Hepatocyte (in vitro differentiated cells): ENCODE results near the gene UNC13A. TPM values are rescaled to one million over a fixed set of nuclear protein-coding genes. Genes with fewer than 3 reads are reported as not detected.

Source experiments
- DNase-seq: peaks from one replicate; pipeline ENCODE4 v3.0.0-alpha.2; 2016; ENCODE audit warnings: low spot score
- H2AFZ ChIP-seq: fragments of 200-600 bp; sonication (generic); 2 replicates; pipeline ENCODE4 v1.6.0; 2016; ENCODE audit warnings: antibody characterized with exemption, mild to moderate bottlenecking
- H3K27ac ChIP-seq: fragments of 200-600 bp; sonication (generic); 2 replicates; pipeline ENCODE4 v1.5.1; 2016; ENCODE audit warnings: mild to moderate bottlenecking
- H3K27me3 ChIP-seq: fragments of 200-600 bp; sonication (generic); 2 replicates; pipeline ENCODE4 v1.6.1; 2016
- H3K36me3 ChIP-seq: fragments of 200-600 bp; sonication (generic); replicated peaks from 2 replicates; pipeline ENCODE4 v1.5.1; 2016; ENCODE audit warnings: low read depth; ENCODE audit not compliant: insufficient read depth
- H3K4me1 ChIP-seq: fragments of 200-600 bp; sonication (generic); 2 replicates; pipeline ENCODE4 v1.5.1; 2016; ENCODE audit warnings: mild to moderate bottlenecking, moderate library complexity; ENCODE audit not compliant: insufficient read depth
- H3K4me2 ChIP-seq: fragments of 200-600 bp; sonication (generic); 2 replicates; pipeline ENCODE4 v1.6.0; 2016
- H3K4me3 ChIP-seq: fragments of 200-600 bp; sonication (generic); 2 replicates; pipeline ENCODE4 v1.5.1; 2016; ENCODE audit warnings: mild to moderate bottlenecking
- H3K79me2 ChIP-seq: fragments of 200-600 bp; sonication (generic); 2 replicates; pipeline ENCODE4 v1.6.0; 2017; ENCODE audit warnings: mild to moderate bottlenecking
- H3K9me2 ChIP-seq: fragments of 200-600 bp; sonication (generic); replicated peaks from 2 replicates; pipeline ENCODE4 v1.6.0; 2017; ENCODE audit warnings: mild to moderate bottlenecking; ENCODE audit not compliant: insufficient read depth
- H3K9me3 ChIP-seq: fragments of 200-600 bp; sonication (generic); 2 replicates; pipeline ENCODE4 v1.5.1; 2016; ENCODE audit warnings: low read depth, mild to moderate bottlenecking
- H4K20me1 ChIP-seq: fragments of 200-600 bp; sonication (generic); 2 replicates; pipeline ENCODE4 v1.6.0; 2016; ENCODE audit warnings: mild to moderate bottlenecking; ENCODE audit not compliant: insufficient read depth, poor library complexity, severe bottlenecking
- EZH2 ChIP-seq: fragments of 200-600 bp; sonication (generic); IDR thresholded peaks from 2 replicates; pipeline ENCODE4 v1.6.1; 2016; ENCODE audit warnings: antibody characterized with exemption, mild to moderate bottlenecking, borderline replicate concordance
- EZH2phosphoT487 ChIP-seq: fragments of 200-600 bp; sonication (generic); IDR thresholded peaks from one replicate; pipeline ENCODE4 v1.6.1; 2018; ENCODE audit warnings: antibody characterized with exemption, mild to moderate bottlenecking, low read depth, moderate library complexity; ENCODE audit not compliant: unreplicated experiment, severe bottlenecking
- WGBS: methylation state at CpG from one replicate; pipeline ENCODE4 v1.1.6; 2016; ENCODE audit warnings: low lambda C conversion rate; ENCODE audit errors: missing lambda C conversion rate; 5-methylcytosine and 5-hydroxymethylcytosine counted together
- polyA plus RNA-seq: library from polyadenylated mRNA; unstranded; fragments of >200 nt; fragmentation: Nextera tagmentation; extraction: Ambion mirVana; gene quantifications from 2 replicates; pipeline ENCODE4 v1.2.1, GENCODE V29; 2016
- total RNA-seq: library from RNA; depleted of rRNA; stranded (reverse); fragments of >200 nt; gene quantifications from 2 replicates; pipeline ENCODE4 v1.2.3, GENCODE V29; 2014
- TF ChIP-seq, protein P1 (sequence below): fragments of 200-600 bp; sonication (generic); IDR thresholded peaks from 2 replicates; pipeline ENCODE4 v1.5.1; 2016; ENCODE audit warnings: antibody characterized with exemption, mild to moderate bottlenecking; ENCODE audit not compliant: poor library complexity

Gene UNC13A
- total and polyA plus RNA-seq, 2 experiments from 2014 or later, result 0.10 TPM; not detected in 1

DNA sequence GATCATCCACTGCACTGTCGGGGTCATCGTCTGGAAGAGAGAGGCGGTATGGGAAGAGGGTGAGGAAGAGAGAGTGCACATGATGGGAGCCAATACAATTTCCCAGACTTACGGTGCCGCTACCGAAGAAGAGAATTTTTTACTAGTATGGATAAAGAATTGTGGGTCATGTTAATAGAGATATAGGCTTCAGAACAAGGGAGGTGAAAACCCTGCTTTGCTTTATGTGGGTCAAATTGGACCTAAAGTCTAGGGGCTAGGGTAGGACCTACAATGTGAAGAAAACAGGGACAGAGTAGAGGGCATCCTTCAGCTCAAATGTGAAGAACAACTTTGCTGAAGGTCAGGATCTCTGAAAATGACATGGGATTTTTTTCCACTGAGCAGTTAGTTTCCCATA lies 29.9 kb downstream of the UNC13A start:
- Histone ChIP-seq H3K9me2 (no peaks in the 10 kb centered on the region), H3K36me3 (no peaks in the 10 kb centered on the region), H3K79me2 (no peaks in the 10 kb centered on the region), H2AFZ (no peak overlapping the region), H3K4me3 (no peak overlapping the region), H3K4me1 (no peaks in the 10 kb centered on the region), H3K9me3 (no peaks in the 10 kb centered on the region), H3K27ac (no peak overlapping the region), H3K4me2 (no peak overlapping the region), H3K27me3 (no peaks in the 10 kb centered on the region), H4K20me1 (no peaks in the 10 kb centered on the region)
- TF ChIP-seq EZH2, result no peak
- TF ChIP-seq EZH2phosphoT487, result no peak
- TF ChIP-seq, protein P1, sequence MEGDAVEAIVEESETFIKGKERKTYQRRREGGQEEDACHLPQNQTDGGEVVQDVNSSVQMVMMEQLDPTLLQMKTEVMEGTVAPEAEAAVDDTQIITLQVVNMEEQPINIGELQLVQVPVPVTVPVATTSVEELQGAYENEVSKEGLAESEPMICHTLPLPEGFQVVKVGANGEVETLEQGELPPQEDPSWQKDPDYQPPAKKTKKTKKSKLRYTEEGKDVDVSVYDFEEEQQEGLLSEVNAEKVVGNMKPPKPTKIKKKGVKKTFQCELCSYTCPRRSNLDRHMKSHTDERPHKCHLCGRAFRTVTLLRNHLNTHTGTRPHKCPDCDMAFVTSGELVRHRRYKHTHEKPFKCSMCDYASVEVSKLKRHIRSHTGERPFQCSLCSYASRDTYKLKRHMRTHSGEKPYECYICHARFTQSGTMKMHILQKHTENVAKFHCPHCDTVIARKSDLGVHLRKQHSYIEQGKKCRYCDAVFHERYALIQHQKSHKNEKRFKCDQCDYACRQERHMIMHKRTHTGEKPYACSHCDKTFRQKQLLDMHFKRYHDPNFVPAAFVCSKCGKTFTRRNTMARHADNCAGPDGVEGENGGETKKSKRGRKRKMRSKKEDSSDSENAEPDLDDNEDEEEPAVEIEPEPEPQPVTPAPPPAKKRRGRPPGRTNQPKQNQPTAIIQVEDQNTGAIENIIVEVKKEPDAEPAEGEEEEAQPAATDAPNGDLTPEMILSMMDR, result no peak
- no peak for DNase-seq
- WGBS, result 81% methylated on average over 6 of the region's 6 CpGs

DNA sequence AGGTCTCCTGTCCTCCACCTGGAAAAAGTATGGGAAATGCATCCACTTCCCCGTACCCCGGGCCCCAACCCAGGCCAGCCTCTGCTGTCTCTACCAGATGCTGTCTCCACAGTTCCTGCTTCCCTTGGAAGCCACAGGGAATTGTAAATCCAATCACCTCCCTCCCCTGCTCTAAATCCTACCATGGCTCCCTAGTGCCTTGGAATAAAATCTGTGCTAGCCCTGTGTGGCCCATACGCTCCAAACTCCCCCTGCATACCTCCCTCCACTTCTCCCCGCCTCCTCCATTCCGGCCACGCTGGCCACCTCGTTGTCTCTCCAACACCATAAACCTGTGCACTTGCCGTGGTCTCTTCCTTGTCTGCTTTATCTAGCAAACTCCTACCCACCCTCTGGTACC lies 31.2 kb downstream of the UNC13A start:
- H3K4me3 ChIP-seq, result no peak overlapping the region
- no peak overlapping the region for H3K27ac ChIP-seq
- no peaks in the 10 kb centered on the region for H4K20me1 ChIP-seq
- no peak overlapping the region for H3K4me2 ChIP-seq
- H3K36me3 ChIP-seq, result no peaks in the 10 kb centered on the region
- TF ChIP-seq EZH2 (no peak), EZH2phosphoT487 (no peak)
- TF ChIP-seq, protein P1, result no peak
- H3K79me2 ChIP-seq, result no peaks in the 10 kb centered on the region
- H3K9me3 ChIP-seq, result no peaks in the 10 kb centered on the region
- no peaks in the 10 kb centered on the region for H3K27me3 ChIP-seq
- DNase-seq, result no peak
- H2AFZ ChIP-seq, result no peak overlapping the region
- WGBS, result 94% methylated on average over 8 of the region's 8 CpGs
- no peaks in the 10 kb centered on the region for H3K9me2 ChIP-seq
- H3K4me1 ChIP-seq, result no peaks in the 10 kb centered on the region

DNA sequence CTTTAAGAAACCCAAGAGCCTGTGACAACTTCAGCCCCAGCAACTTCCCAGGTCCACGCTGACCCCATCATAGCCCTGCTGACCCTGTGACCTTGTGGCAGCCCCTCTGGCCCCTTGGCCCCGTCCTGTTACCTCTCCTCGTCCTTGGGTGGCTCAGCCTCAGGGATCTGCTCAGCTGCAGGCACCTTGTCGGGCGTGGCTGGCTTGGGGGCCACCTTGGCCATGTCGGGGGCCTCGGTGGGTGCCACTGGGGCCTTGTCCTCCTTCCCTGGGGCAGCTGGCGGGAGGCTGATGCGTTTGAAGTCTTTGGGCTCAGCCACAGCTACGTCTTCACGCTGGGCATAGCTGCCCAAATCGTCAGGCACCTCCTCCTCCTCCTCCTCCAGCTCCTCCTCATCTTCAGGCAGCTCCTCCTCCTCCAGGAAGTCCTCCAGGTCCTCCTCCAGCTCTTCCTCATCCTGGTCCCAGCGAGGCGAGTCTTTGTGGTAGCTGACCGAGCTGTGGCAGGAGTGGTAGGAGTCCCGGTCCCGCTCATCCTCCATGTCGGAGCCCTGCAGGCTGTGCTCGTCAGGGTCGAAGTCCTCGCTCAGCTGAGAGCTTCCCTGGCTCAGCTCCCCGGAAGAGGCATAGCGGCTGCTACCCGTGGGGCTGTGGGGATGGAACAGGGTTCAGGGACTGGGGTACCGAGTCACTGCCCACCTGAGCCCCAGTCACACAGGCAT lies 32.2 kb downstream of the UNC13A start:
- Histone ChIP-seq H3K9me2 (no peaks in the 10 kb centered on the region), H3K36me3 (no peaks in the 10 kb centered on the region), H3K9me3 (no peaks in the 10 kb centered on the region), H3K79me2 (no peaks in the 10 kb centered on the region), H3K27me3 (no peaks in the 10 kb centered on the region), H4K20me1 (no peaks in the 10 kb centered on the region), H2AFZ (no peak overlapping the region), H3K27ac (no peak overlapping the region), H3K4me3 (no peak overlapping the region), H3K4me2 (no peak overlapping the region), H3K4me1 (no peaks in the 10 kb centered on the region)
- TF ChIP-seq EZH2phosphoT487, result no peak
- TF ChIP-seq, protein P1, result no peak
- no peak for TF ChIP-seq EZH2
- 90% methylated on average over 24 of the region's 25 CpGs for WGBS
- DNase-seq, result no peak
